ENCODE measurements around the gene UHRF1. TPM values are rescaled to one million over a fixed set of nuclear protein-coding genes. Genes with fewer than 3 reads are reported as not detected.

Gene UHRF1
- total RNA-seq, 1 donor from 2014 or later, result 1.2 TPM

DNA sequence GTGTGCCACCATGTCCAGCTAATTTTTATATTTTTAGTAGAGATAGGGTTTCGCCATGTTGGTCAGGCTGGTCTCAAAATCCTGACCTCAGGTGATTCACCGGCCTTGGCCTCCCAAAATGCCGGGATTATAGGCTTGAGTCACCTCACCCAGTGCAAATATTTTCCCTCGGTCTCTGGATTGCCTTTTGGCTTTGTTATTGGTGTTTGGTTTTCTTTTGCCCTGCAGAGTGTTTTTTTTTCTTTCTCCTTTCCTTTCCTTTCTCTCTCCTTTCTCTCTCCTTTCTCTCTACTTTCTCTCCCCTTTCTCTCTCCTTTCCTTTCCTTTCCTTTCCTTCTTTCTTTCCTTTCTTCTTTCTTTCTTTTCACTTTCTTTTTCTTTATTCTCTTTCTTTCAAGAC, 92.8 kb downstream of the UHRF1 start:
- DNase-seq (ENCODE audit: low spot score) (no peak), ATAC-seq (no peak)
- intact Hi-C loops (cut with DNase I), result no loop called here

DNA sequence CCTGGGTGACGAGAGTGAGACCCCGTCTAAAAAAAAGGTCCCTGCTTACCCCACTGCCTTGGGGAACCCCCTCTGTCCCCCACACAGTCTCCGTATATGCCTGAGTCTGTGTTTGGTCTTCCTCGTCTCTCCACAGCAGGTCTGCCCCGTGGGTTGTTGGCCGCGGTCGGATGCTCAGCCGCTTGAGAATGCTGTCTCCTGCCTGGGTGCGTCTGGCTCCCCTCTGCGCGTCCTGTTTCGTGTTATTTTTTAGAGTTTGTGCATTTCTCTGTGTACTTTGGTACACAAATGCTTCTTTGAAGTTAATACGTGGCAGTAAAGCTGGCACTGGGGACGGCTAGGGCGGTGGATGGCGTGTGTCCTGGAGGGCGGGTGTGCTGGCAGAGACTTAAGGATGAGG, 94.5 kb downstream of the UHRF1 start:
- intact Hi-C loops (cut with DNase I), result no loop called here
- ATAC-seq, result no peak
- no peak for DNase-seq (ENCODE audit: low spot score)

DNA sequence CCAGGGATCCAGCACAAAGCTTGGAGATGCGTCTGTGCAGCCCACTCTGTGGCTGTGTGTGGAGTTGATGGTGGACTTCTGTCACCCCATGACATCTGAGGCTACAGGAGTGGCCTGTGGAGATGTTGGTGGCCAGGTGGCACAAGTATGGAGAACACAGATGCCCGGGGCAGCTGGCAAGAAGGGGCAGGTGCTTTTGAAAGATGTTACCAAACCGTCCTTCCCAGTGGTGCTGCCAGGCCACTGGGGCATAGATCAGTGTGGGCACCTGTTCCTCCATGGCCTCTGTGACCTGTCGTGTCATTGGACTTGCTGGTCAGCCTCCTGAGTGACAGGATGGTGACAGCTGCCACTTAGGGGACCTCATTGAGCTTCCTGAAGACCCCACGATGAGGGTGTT, 95.8 kb downstream of the UHRF1 start:
- no peak for ATAC-seq

DNA sequence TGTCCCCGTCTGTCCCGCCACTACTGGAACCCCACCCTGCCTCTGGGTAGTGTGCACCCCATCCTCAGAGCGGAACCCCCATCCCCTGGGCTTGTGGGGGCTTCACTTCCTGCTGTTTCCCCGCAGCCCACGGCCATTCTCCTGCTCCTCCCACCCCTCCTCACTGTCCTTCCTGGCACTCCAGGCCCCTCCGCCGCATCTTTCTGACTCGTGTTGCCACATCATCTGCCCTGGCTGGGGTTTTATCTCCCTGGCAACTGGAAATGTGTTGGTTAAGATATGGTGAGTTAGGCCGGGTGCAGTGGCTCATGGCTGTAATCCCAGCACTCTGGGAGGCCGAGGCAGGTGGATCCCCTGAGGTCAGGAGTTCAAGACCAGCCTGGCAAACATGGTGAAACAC, 96.9 kb downstream of the UHRF1 start:
- DNase-seq (ENCODE audit: low spot score) (no peak), ATAC-seq (no peak)
- intact Hi-C loops (cut with DNase I), result no loop called here

More for the DNA sequence above, 95.8 kb downstream of the UHRF1 start:
- no peak for DNase-seq (ENCODE audit: low spot score)
- intact Hi-C loops (cut with DNase I), result no loop called here

DNA sequence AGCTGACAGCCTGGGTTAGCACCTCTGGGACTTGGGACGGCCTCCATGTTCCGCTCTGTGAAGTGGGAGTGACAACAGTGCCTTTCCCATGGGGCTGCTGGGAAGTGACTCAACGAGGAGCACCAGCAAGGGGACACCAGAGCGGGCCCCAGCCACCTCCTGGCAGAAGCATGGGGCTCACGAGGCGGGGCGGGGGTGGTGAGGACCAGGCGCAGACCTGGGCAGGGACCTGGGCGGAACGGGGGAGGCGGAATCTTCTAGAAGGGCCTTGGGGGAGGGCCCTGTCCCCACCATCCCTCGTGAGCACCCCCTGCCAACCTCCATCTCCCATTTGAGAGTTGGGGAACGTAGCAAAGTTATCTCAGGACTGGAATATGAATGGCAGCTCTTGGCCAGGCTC, 97.5 kb downstream of the UHRF1 start:
- ATAC-seq (no peak), DNase-seq (ENCODE audit: low spot score) (no peak)
- intact Hi-C loops (cut with DNase I), result no loop called here

Small RNA genes within 50 kb of the gene (microRNA-seq; reads per million reads assigned to microRNA genes)
- not detected for gene MIR4747

Other genes with a start within 250 kb of the UHRF1 start
- 49.1 TPM for gene MYDGF, start 239.2 kb upstream of the UHRF1 start, total RNA-seq
- 47.7 TPM for gene DPP9, start 185.7 kb upstream of the UHRF1 start, total RNA-seq
- gene FEM1A, start 117.8 kb upstream of the UHRF1 start, total RNA-seq, result 7.5 TPM
- 10.8 TPM for gene TICAM1, start 77.8 kb upstream of the UHRF1 start, total RNA-seq
- gene PLIN3, start 41.8 kb upstream of the UHRF1 start, total RNA-seq, result 32.1 TPM
- gene ARRDC5, start 6.6 kb upstream of the UHRF1 start, total RNA-seq, result 1.1 TPM
- 60.1 TPM for gene KDM4B, start 59.6 kb downstream of the UHRF1 start, total RNA-seq